RWPE2 (cell line): Measurements from ENCODE around the gene SNX7.

ENCODE experiments used
- ATAC-seq: fragments of 200-7000 bp; cut with Tn5 transposase; 3 replicates; pipeline ENCODE4 v1.9.1; 2021; ENCODE audit warnings: low read depth
- DNase-seq: peaks from one replicate; pipeline ENCODE4 v3.0.0-alpha.2; 2020; ENCODE audit warnings: low spot score
- H3K27ac ChIP-seq: fragments of 450-650 bp; 2 replicates; pipeline ENCODE4 v1.5.1; 2017; ENCODE audit warnings: mild to moderate bottlenecking; ENCODE audit not compliant: poor library complexity, severe bottlenecking
- H3K27me3 ChIP-seq: fragments of 250-450 bp; sonication (Bioruptor Pico); 2 replicates; pipeline ENCODE4 v1.5.1; 2021; ENCODE audit warnings: mild to moderate bottlenecking, moderate library complexity; ENCODE audit not compliant: insufficient read depth, poor library complexity, severe bottlenecking
- H3K36me3 ChIP-seq: fragments of 250-450 bp; sonication (Bioruptor Pico); 2 replicates; pipeline ENCODE4 v1.5.1; 2020; ENCODE audit warnings: low read depth, mild to moderate bottlenecking, moderate library complexity
- H3K4me1 ChIP-seq: fragments of 250-450 bp; sonication (Bioruptor Pico); 2 replicates; pipeline ENCODE4 v1.5.1; 2021; ENCODE audit warnings: mild to moderate bottlenecking, moderate library complexity; ENCODE audit not compliant: insufficient read depth, poor library complexity, severe bottlenecking
- H3K4me3 ChIP-seq: fragments of 250-450 bp; sonication (Bioruptor Pico); 2 replicates; pipeline ENCODE4 v1.5.1; 2021; ENCODE audit warnings: mild to moderate bottlenecking, moderate library complexity; ENCODE audit not compliant: severe bottlenecking
- H3K9me3 ChIP-seq: fragments of 250-450 bp; sonication (Bioruptor Pico); 2 replicates; pipeline ENCODE4 v1.5.1; 2021; ENCODE audit warnings: mild to moderate bottlenecking, moderate library complexity; ENCODE audit not compliant: severe bottlenecking
- CTCF ChIP-seq: fragments of 450-650 bp; IDR thresholded peaks from one replicate; pipeline ENCODE4 v1.5.1; 2017; ENCODE audit warnings: mild to moderate bottlenecking, moderate library complexity; ENCODE audit not compliant: poor library complexity, severe bottlenecking

The SNX7 gene

GRCh38 chr1:98698625-98699024 is 37.1 kb downstream of the SNX7 start:
- Histone ChIP-seq H3K27me3 (no peaks in the 10 kb centered on the region), H3K27ac (no peak overlapping the region), H3K9me3 (no peaks in the 10 kb centered on the region), H3K36me3 (peaks cover 18% of the 10 kb centered on the region), H3K4me1 (peaks cover 5% of the 10 kb centered on the region), H3K4me3 (no peak overlapping the region)
- no peak for TF ChIP-seq CTCF
- DNase-seq (no peak), ATAC-seq (no peak)

GRCh38 chr1:98700228-98700627 is 38.7 kb downstream of the SNX7 start:
- Histone ChIP-seq H3K4me3 (no peak overlapping the region), H3K9me3 (no peaks in the 10 kb centered on the region), H3K36me3 (peaks cover 21% of the 10 kb centered on the region), H3K27me3 (no peaks in the 10 kb centered on the region), H3K27ac (no peak overlapping the region), H3K4me1 (peaks cover 5% of the 10 kb centered on the region)
- 0 out of 3 replicates have a peak, but pooled peaks have one; percentile 25 for ATAC-seq
- no peak for DNase-seq
- no peak for TF ChIP-seq CTCF

GRCh38 chr1:98702976-98703375 is 41.5 kb downstream of the SNX7 start:
- H3K9me3 ChIP-seq, result no peaks in the 10 kb centered on the region
- H3K27me3 ChIP-seq, result no peaks in the 10 kb centered on the region
- no peak for DNase-seq
- H3K27ac ChIP-seq, result no peak overlapping the region
- peaks cover 5% of the 10 kb centered on the region for H3K4me1 ChIP-seq
- peaks cover 14% of the 10 kb centered on the region for H3K36me3 ChIP-seq
- TF ChIP-seq CTCF, result no peak
- H3K4me3 ChIP-seq, result no peak overlapping the region
- ATAC-seq, result no peak

- no peak for DNase-seq
- Histone ChIP-seq H3K27ac (no peak overlapping the region), H3K9me3 (no peaks in the 10 kb centered on the region), H3K4me1 (peaks cover 5% of the 10 kb centered on the region), H3K36me3 (peaks cover 6% of the 10 kb centered on the region; the same call in 1 of the 2 replicates), H3K27me3 (no peaks in the 10 kb centered on the region), H3K4me3 (no peak overlapping the region)
- no peak for ATAC-seq
- no peak for TF ChIP-seq CTCF
Observed at GRCh38 chr1:98704474-98704873, 43.0 kb downstream of the SNX7 start.

GRCh38 chr1:98704971-98705370 is 43.5 kb downstream of the SNX7 start:
- no peak overlapping the region for H3K4me3 ChIP-seq

More at GRCh38 chr1:98704971-98705370, 43.5 kb downstream of the SNX7 start:
- Histone ChIP-seq H3K4me1 (peaks cover 2% of the 10 kb centered on the region), H3K36me3 (peaks cover 11% of the 10 kb centered on the region; the same call in 1 of the 2 replicates), H3K27ac (no peak overlapping the region), H3K9me3 (no peaks in the 10 kb centered on the region), H3K27me3 (no peaks in the 10 kb centered on the region)
- no peak for DNase-seq
- ATAC-seq, result no peak
- TF ChIP-seq CTCF, result no peak
